Measurements from ENCODE around the gene SPP1.

DNA sequence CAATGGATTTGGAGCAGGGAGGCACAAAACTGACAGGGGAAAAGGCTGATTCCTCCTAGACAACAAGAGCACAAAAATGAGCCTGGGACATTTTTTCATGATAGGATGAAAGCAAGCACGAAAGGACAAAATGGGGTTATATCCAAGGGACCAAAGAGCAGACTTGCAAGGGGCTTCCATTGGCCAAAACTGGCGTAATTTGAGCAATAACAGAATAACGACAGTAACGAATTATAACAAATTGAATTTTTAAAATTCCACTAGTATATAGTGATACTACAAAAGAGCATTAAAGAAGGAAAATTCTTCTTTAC, 10.3 kb downstream of the SPP1 start:
- TF ChIP-seq POLR2AphosphoS5 (IDR thresholded peaks at IDR 0.05; ENCODE audit: insufficient read depth in 1 of 2, low read depth in 1 of 2): no peak
- TF ChIP-seq, protein P1, sequence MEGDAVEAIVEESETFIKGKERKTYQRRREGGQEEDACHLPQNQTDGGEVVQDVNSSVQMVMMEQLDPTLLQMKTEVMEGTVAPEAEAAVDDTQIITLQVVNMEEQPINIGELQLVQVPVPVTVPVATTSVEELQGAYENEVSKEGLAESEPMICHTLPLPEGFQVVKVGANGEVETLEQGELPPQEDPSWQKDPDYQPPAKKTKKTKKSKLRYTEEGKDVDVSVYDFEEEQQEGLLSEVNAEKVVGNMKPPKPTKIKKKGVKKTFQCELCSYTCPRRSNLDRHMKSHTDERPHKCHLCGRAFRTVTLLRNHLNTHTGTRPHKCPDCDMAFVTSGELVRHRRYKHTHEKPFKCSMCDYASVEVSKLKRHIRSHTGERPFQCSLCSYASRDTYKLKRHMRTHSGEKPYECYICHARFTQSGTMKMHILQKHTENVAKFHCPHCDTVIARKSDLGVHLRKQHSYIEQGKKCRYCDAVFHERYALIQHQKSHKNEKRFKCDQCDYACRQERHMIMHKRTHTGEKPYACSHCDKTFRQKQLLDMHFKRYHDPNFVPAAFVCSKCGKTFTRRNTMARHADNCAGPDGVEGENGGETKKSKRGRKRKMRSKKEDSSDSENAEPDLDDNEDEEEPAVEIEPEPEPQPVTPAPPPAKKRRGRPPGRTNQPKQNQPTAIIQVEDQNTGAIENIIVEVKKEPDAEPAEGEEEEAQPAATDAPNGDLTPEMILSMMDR (IDR thresholded peaks at IDR 0.05): no peak
